Calu3 (cell line): ENCODE results near the gene APC2. TPM values are rescaled to one million over a fixed set of nuclear protein-coding genes. Genes with fewer than 3 reads are reported as not detected.
"Not testable (repeated sequence)": the region's sequence is repeated elsewhere in the genome, so short reads cannot be mapped to it uniquely, and the experiment has no call there.

Experiments
- BruUV-seq: library from RNA; stranded (reverse); fragments of 400-500 nt; replicated peaks from 2 replicates; lab custom pipeline; 2021; lab: Mats Ljungman, UMichigan
- CTCF ChIA-PET: fragments of 300-600 bp; sonication (Branson Sonifier 250); formaldehyde crosslinking; loops from one replicate; lab custom pipeline; 2022; ENCODE audit warnings: antibody characterized with exemption; lab: Charles Lee
- DNase-seq: peaks from one replicate; pipeline ENCODE4 v3.0.0; 2022
- H3K27ac Mint-ChIP-seq: one replicate; pipeline ENCODE4 v1.8.0; 2022; ENCODE audit warnings: mixed read lengths; ENCODE audit not compliant: unreplicated experiment
- H3K27me3 Mint-ChIP-seq: one replicate; pipeline ENCODE4 v1.8.0; 2022; ENCODE audit warnings: mixed read lengths; ENCODE audit not compliant: unreplicated experiment
- H3K36me3 Mint-ChIP-seq: one replicate; pipeline ENCODE4 v1.8.0; 2022; ENCODE audit warnings: mild to moderate bottlenecking, moderate library complexity, mixed read lengths; ENCODE audit not compliant: insufficient read depth, unreplicated experiment
- H3K4me1 Mint-ChIP-seq: one replicate; pipeline ENCODE4 v1.8.0; 2022; ENCODE audit warnings: mild to moderate bottlenecking, low read depth, mixed read lengths; ENCODE audit not compliant: unreplicated experiment
- H3K4me3 Mint-ChIP-seq: one replicate; pipeline ENCODE4 v1.8.0; 2022; ENCODE audit warnings: mild to moderate bottlenecking, low read depth, moderate library complexity, mixed read lengths; ENCODE audit not compliant: unreplicated experiment
- H3K9me3 Mint-ChIP-seq: one replicate; pipeline ENCODE4 v1.8.0; 2022; ENCODE audit warnings: low read depth, mixed read lengths; ENCODE audit not compliant: unreplicated experiment
- CTCF ChIP-seq: fragments of 200-600 bp; IDR thresholded peaks from one replicate; pipeline ENCODE4 v1.8.0; 2022; ENCODE audit warnings: antibody characterized with exemption; ENCODE audit not compliant: unreplicated experiment
- intact Hi-C: fragments of 100-400 bp; cut with micrococcal nuclease; formaldehyde crosslinking; loops from one replicate; pipeline ENCODE4 v1.10.0; 2022; ENCODE audit not compliant: unreplicated experiment
- total RNA-seq: library from RNA; stranded (reverse); gene quantifications from 2 replicates; pipeline ENCODE4 v1.2.3, GENCODE V29; 2022

APC2 gene
- total RNA-seq, 1 experiment from 2014 or later: 0.12 TPM

GRCh38 chr19:1418951-1419738, 30.8 kb upstream of the APC2 start:
- no peak for DNase-seq
- H3K4me3 Mint-ChIP-seq: no peak overlapping the region
- no peak for TF ChIP-seq CTCF
- H3K36me3 Mint-ChIP-seq: peaks cover 55% of the 10 kb centered on the region
- H3K27me3 Mint-ChIP-seq: no peaks in the 10 kb centered on the region
- H3K4me1 Mint-ChIP-seq: no peaks in the 10 kb centered on the region
- intact Hi-C loops: no loop called here
- no TSS peak for BruUV-seq
- no peak overlapping the region for H3K27ac Mint-ChIP-seq
- CTCF ChIA-PET: interaction anchor here (1.1 kb wide), 1 partner anchor 9 kb away, joined by 3 read pairs; no protein-coding TSS in a partner anchor
- no peaks in the 10 kb centered on the region for H3K9me3 Mint-ChIP-seq

GRCh38 chr19:1420085-1420484, 29.8 kb upstream of the APC2 start:
- H3K4me1 Mint-ChIP-seq, CTCF ChIA-PET, H3K4me3 Mint-ChIP-seq, H3K27ac Mint-ChIP-seq, H3K27me3 Mint-ChIP-seq, DNase-seq, H3K9me3 Mint-ChIP-seq, intact Hi-C loops, BruUV-seq: not testable (repeated sequence)
- H3K36me3 Mint-ChIP-seq: peaks cover 56% of the 10 kb centered on the region

- Mint-ChIP-seq H3K4me3 (no peak overlapping the region), H3K27ac (no peak overlapping the region), H3K9me3 (no peaks in the 10 kb centered on the region), H3K36me3 (peaks cover 56% of the 10 kb centered on the region), H3K4me1 (no peaks in the 10 kb centered on the region), H3K27me3 (no peaks in the 10 kb centered on the region)
- BruUV-seq: no TSS peak
- DNase-seq: no peak
- CTCF ChIA-PET: no interaction called here
- TF ChIP-seq CTCF: no peak
- intact Hi-C loops: no loop called here
These were observed 29.3 kb upstream of the APC2 start for GRCh38 chr19:1420590-1420989.

GRCh38 chr19:1421218-1421957, 28.5 kb upstream of the APC2 start:
- Mint-ChIP-seq H3K4me1 (no peaks in the 10 kb centered on the region), H3K4me3 (no peak overlapping the region), H3K36me3 (peaks cover 55% of the 10 kb centered on the region), H3K9me3 (no peaks in the 10 kb centered on the region), H3K27me3 (no peaks in the 10 kb centered on the region), H3K27ac (no peak overlapping the region)
- CTCF ChIA-PET: no interaction called here
- intact Hi-C loops: no loop called here
- BruUV-seq: no TSS peak
- DNase-seq: no peak
- TF ChIP-seq CTCF: no peak
